GM23338 (cell line): ENCODE results near the gene MAT2B. TPM values are rescaled to one million over a fixed set of nuclear protein-coding genes. Genes with fewer than 3 reads are reported as not detected.

Source experiments
- ATAC-seq: fragments of 200-7000 bp; cut with Tn5 transposase; 3 replicates; pipeline ENCODE4 v1.9.1; 2020
- DNase-seq: peaks from one replicate; pipeline ENCODE4 v3.0.0-alpha.2; 2015; ENCODE audit warnings: low spot score
- H2AFZ ChIP-seq: fragments of 200-600 bp; sonication (generic); 2 replicates; pipeline ENCODE4 v1.8.0; 2016; ENCODE audit warnings: antibody characterized with exemption, mild to moderate bottlenecking, moderate library complexity
- H3F3A ChIP-seq: fragments of 200-600 bp; sonication (generic); replicated peaks from 2 replicates; pipeline ENCODE4 v1.8.0; 2017; ENCODE audit warnings: antibody characterized with exemption, mixed run types, low read depth
- H3K27ac ChIP-seq: fragments of 200-600 bp; sonication (generic); 2 replicates; pipeline ENCODE4 v1.6.1; 2016; ENCODE audit warnings: low read depth
- H3K27me3 ChIP-seq: fragments of 200-600 bp; sonication (generic); 2 replicates; pipeline ENCODE4 v1.8.0; 2016; ENCODE audit warnings: mild to moderate bottlenecking, mixed run types, moderate library complexity; ENCODE audit not compliant: insufficient read depth
- H3K36me3 ChIP-seq: fragments of 200-600 bp; sonication (generic); 2 replicates; pipeline ENCODE4 v1.8.0; 2016; ENCODE audit warnings: mild to moderate bottlenecking; ENCODE audit not compliant: insufficient read depth
- H3K4me1 ChIP-seq: fragments of 200-600 bp; sonication (generic); 2 replicates; pipeline ENCODE4 v1.8.0; 2016; ENCODE audit warnings: mild to moderate bottlenecking, moderate library complexity; ENCODE audit not compliant: insufficient read depth
- H3K4me2 ChIP-seq: fragments of 200-600 bp; sonication (generic); 2 replicates; pipeline ENCODE4 v1.7.1; 2017; ENCODE audit warnings: mixed run types
- H3K4me3 ChIP-seq: fragments of 200-600 bp; sonication (generic); 2 replicates; pipeline ENCODE4 v1.6.1; 2016; ENCODE audit warnings: mixed run types
- H3K79me2 ChIP-seq: fragments of 200-600 bp; sonication (generic); replicated peaks from 2 replicates; pipeline ENCODE4 v1.8.0; 2017; ENCODE audit warnings: mild to moderate bottlenecking; ENCODE audit not compliant: insufficient read depth
- H3K9me2 ChIP-seq: fragments of 200-600 bp; sonication (generic); 2 replicates; pipeline ENCODE4 v1.8.0; 2017; ENCODE audit not compliant: insufficient read depth
- H4K20me1 ChIP-seq: fragments of 200-600 bp; sonication (generic); replicated peaks from 2 replicates; pipeline ENCODE4 v1.8.0; 2017; ENCODE audit warnings: mild to moderate bottlenecking; ENCODE audit not compliant: insufficient read depth
- H3K27ac Mint-ChIP-seq: 2 replicates; pipeline ENCODE4 v1.8.0; 2020; ENCODE audit warnings: inconsistent platforms, mild to moderate bottlenecking, moderate library complexity, mixed read lengths
- H3K27me3 Mint-ChIP-seq: 3 replicates; pipeline ENCODE4 v1.8.0; 2022; ENCODE audit warnings: low read depth, mild to moderate bottlenecking, moderate library complexity, mixed read lengths, inconsistent platforms; ENCODE audit not compliant: insufficient read depth, poor library complexity
- H3K36me3 Mint-ChIP-seq: 3 replicates; pipeline ENCODE4 v1.8.0; 2021; ENCODE audit warnings: low read depth, mild to moderate bottlenecking, inconsistent platforms, moderate library complexity, mixed read lengths
- H3K4me1 Mint-ChIP-seq: 3 replicates; pipeline ENCODE4 v1.8.0; 2020; ENCODE audit warnings: mild to moderate bottlenecking, inconsistent platforms, mixed read lengths
- H3K4me3 Mint-ChIP-seq: 3 replicates; pipeline ENCODE4 v1.8.0; 2021; ENCODE audit warnings: moderate library complexity, mild to moderate bottlenecking, inconsistent platforms, mixed read lengths
- H3K9me3 Mint-ChIP-seq: 3 replicates; pipeline ENCODE4 v1.8.0; 2020; ENCODE audit warnings: moderate library complexity, mild to moderate bottlenecking, inconsistent platforms, mixed read lengths
- CREB1 ChIP-seq: fragments of 250-450 bp; sonication (Bioruptor Pico); IDR thresholded peaks from 2 replicates; pipeline ENCODE4 v1.5.0; 2020; ENCODE audit warnings: low read depth, mild to moderate bottlenecking, moderate library complexity
- CTCF ChIP-seq, 2 experiments: fragments of 200-600 bp in 1 of 2; sonication (generic) in 1 of 2; conservative IDR thresholded peaks; 2 replicates each; pipeline versions ENCODE4 v1.5.1 to v1.6.1; 2016 to 2017; ENCODE audit warnings: antibody characterized with exemption in 2 of 2, low read depth in 2 of 2, mild to moderate bottlenecking in 2 of 2, moderate library complexity in 1 of 2
- ETS1 ChIP-seq: IDR thresholded peaks from 2 replicates; pipeline ENCODE4 v1.6.1; 2016; ENCODE audit warnings: antibody characterized with exemption
- EZH2 ChIP-seq: fragments of 200-600 bp; sonication (generic); IDR thresholded peaks from one replicate; pipeline ENCODE4 v1.8.0; 2017; ENCODE audit warnings: antibody characterized with exemption, mild to moderate bottlenecking, low read depth; ENCODE audit not compliant: unreplicated experiment
- EZH2phosphoT487 ChIP-seq: fragments of 200-600 bp; sonication (generic); IDR thresholded peaks from one replicate; pipeline ENCODE4 v1.8.1; 2018; ENCODE audit warnings: antibody characterized with exemption; ENCODE audit not compliant: unreplicated experiment
- JUNB ChIP-seq: IDR thresholded peaks from one replicate; pipeline ENCODE4 v1.6.1; 2016; ENCODE audit warnings: antibody characterized with exemption; ENCODE audit not compliant: unreplicated experiment
- NANOG ChIP-seq: IDR thresholded peaks from 2 replicates; pipeline ENCODE4 v1.6.1; 2016; ENCODE audit warnings: antibody characterized with exemption, borderline replicate concordance
- POLR2AphosphoS5 ChIP-seq: IDR thresholded peaks from 2 replicates; pipeline ENCODE4 v1.6.1; 2016; ENCODE audit warnings: antibody characterized with exemption, low read depth
- REST ChIP-seq: IDR thresholded peaks from one replicate; pipeline ENCODE4 v1.6.1; 2018; ENCODE audit warnings: antibody characterized with exemption; ENCODE audit not compliant: unreplicated experiment
- STAT1 ChIP-seq: IDR thresholded peaks from one replicate; pipeline ENCODE4 v1.6.1; 2016; ENCODE audit warnings: antibody characterized with exemption; ENCODE audit not compliant: unreplicated experiment
- ZNF114 ChIP-seq: fragments of 250-450 bp; sonication (Bioruptor Pico); IDR thresholded peaks from 2 replicates; pipeline ENCODE4 v1.5.0; 2020; ENCODE audit warnings: mild to moderate bottlenecking, moderate library complexity
- ZNF331 ChIP-seq: fragments of 250-450 bp; sonication (Bioruptor Pico); IDR thresholded peaks from 2 replicates; pipeline ENCODE4 v1.5.0; 2020; ENCODE audit warnings: low read depth, mild to moderate bottlenecking, moderate library complexity
- ZNF462 ChIP-seq: fragments of 250-450 bp; sonication (Bioruptor Pico); IDR thresholded peaks from 2 replicates; pipeline ENCODE4 v1.5.0; 2020; ENCODE audit warnings: mild to moderate bottlenecking, moderate library complexity
- polyA plus RNA-seq: library from polyadenylated mRNA; unstranded; fragments of >200 nt; fragmentation: Nextera tagmentation; extraction: Ambion mirVana; gene quantifications from 2 replicates; pipeline ENCODE4 v1.2.1, GENCODE V29; 2016
- total RNA-seq: library from RNA; depleted of rRNA; stranded (reverse); fragments of >200 nt; shearing (Covaris generic); gene quantifications from 2 replicates; pipeline ENCODE4 v1.2.3, GENCODE V29; 2014

Gene MAT2B
- total and polyA plus RNA-seq, 2 experiments from 2014 or later = 81.4 to 120 TPM

GRCh38 chr5:163478126-163478981 is 27.1 kb upstream of the MAT2B start:
- H3K27ac ChIP-seq = no peak overlapping the region
- H3K4me3 ChIP-seq = no peak overlapping the region
- no peaks in the 10 kb centered on the region for H3K9me2 ChIP-seq
- DNase-seq (no peak), ATAC-seq (no peak)
- H3F3A ChIP-seq = no peaks in the 10 kb centered on the region
- Mint-ChIP-seq H3K4me1 (no peaks in the 10 kb centered on the region), H3K27ac (no peak overlapping the region), H3K27me3 (no peaks in the 10 kb centered on the region), H3K36me3 (peaks cover 85% of the 10 kb centered on the region), H3K4me3 (no peak overlapping the region), H3K9me3 (no peaks in the 10 kb centered on the region)
- H3K36me3 ChIP-seq = peaks cover 76% of the 10 kb centered on the region
- no peak overlapping the region for H2AFZ ChIP-seq
- no peaks in the 10 kb centered on the region for H3K27me3 ChIP-seq
- TF ChIP-seq JUNB = no peak
- no peak for TF ChIP-seq CTCF (conservative IDR thresholded peaks at IDR 0.05; ENCODE audit: low read depth in 2 of 2)
- TF ChIP-seq ETS1 = no peak
- no peak for TF ChIP-seq NANOG
- TF ChIP-seq STAT1 = no peak
- TF ChIP-seq CREB1 (CRISPR knock-in tag) = no peak
- no peak for TF ChIP-seq EZH2phosphoT487
- TF ChIP-seq EZH2 = no peak
- TF ChIP-seq ZNF331 = no peak
- TF ChIP-seq REST = no peak
- no peak for TF ChIP-seq ZNF114 (CRISPR knock-in tag)
- no peak for TF ChIP-seq POLR2AphosphoS5
- TF ChIP-seq ZNF462 (CRISPR knock-in tag) = no peak
- H4K20me1 ChIP-seq = no peaks in the 10 kb centered on the region
- no peaks in the 10 kb centered on the region for H3K4me1 ChIP-seq
- H3K4me2 ChIP-seq = no peak overlapping the region
- no peaks in the 10 kb centered on the region for H3K79me2 ChIP-seq
